HG03575 (cell line): ENCODE data around the gene ARHGAP31.
"Not testable (repeated sequence)": the region's sequence is repeated elsewhere in the genome, so short reads cannot be mapped to it uniquely, and the experiment has no call there.

ENCODE experiments used
- ATAC-seq: cut with Tn5 transposase; IDR thresholded peaks from one replicate; pipeline ENCODE4 v1.9.1; 2021; ENCODE audit not compliant: unreplicated experiment, insufficient number of reproducible peaks, low FRiP score; ENCODE audit errors: extremely low read depth

ARHGAP31 gene

GRCh38 chr3:119340014-119340413 lies 45.8 kb downstream of the ARHGAP31 start:
- no peak for ATAC-seq

GRCh38 chr3:119340446-119340845 lies 46.3 kb downstream of the ARHGAP31 start:
- no peak for ATAC-seq

GRCh38 chr3:119342176-119342575 lies 48.0 kb downstream of the ARHGAP31 start:
- ATAC-seq: no peak

- peak; percentile 87 for ATAC-seq
Measured at GRCh38 chr3:119343719-119344118, 49.5 kb downstream of the ARHGAP31 start.

- ATAC-seq: no peak
Measured at GRCh38 chr3:119346076-119346496, 51.9 kb downstream of the ARHGAP31 start.

GRCh38 chr3:119347036-119347435 lies 52.9 kb downstream of the ARHGAP31 start:
- no peak for ATAC-seq

- no peak for ATAC-seq
Measured at GRCh38 chr3:119349354-119350041, 55.3 kb downstream of the ARHGAP31 start.

GRCh38 chr3:119350114-119350513 lies 55.9 kb downstream of the ARHGAP31 start:
- no peak for ATAC-seq

- ATAC-seq: no peak
Measured at GRCh38 chr3:119351581-119351980, 57.4 kb downstream of the ARHGAP31 start.

GRCh38 chr3:119352034-119352609 lies 57.9 kb downstream of the ARHGAP31 start:
- ATAC-seq: peak; percentile 95

- no peak for ATAC-seq
Measured at GRCh38 chr3:119352863-119353527, 58.8 kb downstream of the ARHGAP31 start.

GRCh38 chr3:119355608-119356007 lies 61.4 kb downstream of the ARHGAP31 start:
- not testable (repeated sequence) for ATAC-seq

- ATAC-seq: no peak
Measured at GRCh38 chr3:119356646-119357045, 62.5 kb downstream of the ARHGAP31 start.

- no peak for ATAC-seq
Measured at GRCh38 chr3:119357190-119357589, 63.0 kb downstream of the ARHGAP31 start.

GRCh38 chr3:119359476-119360326 lies 65.5 kb downstream of the ARHGAP31 start:
- peak; percentile 56 for ATAC-seq

- ATAC-seq: no peak
Measured at GRCh38 chr3:119360736-119361462, 66.7 kb downstream of the ARHGAP31 start.

- ATAC-seq: no peak
Measured at GRCh38 chr3:119362010-119362409, 67.8 kb downstream of the ARHGAP31 start.

- no peak for ATAC-seq
Measured at GRCh38 chr3:119362940-119363725, 69.0 kb downstream of the ARHGAP31 start.
